ENCODE measurements around the gene ZBP1.

DNA sequence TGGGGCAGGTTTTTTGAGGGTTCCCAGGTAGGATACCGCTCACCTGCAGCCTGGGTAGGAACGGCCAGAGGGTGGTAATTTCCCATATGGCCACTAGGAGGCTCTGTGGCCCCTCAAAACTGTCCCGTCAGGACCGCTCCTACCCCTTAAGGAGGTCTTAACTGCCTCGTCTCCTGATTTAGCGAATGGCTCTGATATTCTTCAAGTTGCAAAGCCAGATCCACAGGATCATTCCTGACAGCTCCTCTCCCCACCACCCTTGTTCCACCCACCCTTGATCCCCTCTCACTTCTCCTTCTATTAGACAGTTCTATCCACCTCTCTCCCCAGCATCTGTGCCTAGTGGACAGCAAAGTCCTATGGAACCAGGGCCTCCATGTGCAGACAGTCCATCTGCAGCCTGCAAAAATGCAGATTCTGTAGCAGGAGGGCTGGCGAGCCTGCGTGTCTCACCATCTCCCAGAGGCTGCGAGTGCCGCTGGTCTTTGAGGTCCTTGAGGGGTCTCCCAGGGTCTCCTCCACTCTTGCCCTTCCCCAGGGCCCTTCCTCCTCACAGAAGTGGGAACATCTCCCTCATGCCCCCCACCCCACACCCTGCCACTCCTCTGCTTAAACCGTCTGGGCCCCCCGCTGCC, 34.3 kb upstream of the ZBP1 start:
- TF ChIP-seq, protein P1, sequence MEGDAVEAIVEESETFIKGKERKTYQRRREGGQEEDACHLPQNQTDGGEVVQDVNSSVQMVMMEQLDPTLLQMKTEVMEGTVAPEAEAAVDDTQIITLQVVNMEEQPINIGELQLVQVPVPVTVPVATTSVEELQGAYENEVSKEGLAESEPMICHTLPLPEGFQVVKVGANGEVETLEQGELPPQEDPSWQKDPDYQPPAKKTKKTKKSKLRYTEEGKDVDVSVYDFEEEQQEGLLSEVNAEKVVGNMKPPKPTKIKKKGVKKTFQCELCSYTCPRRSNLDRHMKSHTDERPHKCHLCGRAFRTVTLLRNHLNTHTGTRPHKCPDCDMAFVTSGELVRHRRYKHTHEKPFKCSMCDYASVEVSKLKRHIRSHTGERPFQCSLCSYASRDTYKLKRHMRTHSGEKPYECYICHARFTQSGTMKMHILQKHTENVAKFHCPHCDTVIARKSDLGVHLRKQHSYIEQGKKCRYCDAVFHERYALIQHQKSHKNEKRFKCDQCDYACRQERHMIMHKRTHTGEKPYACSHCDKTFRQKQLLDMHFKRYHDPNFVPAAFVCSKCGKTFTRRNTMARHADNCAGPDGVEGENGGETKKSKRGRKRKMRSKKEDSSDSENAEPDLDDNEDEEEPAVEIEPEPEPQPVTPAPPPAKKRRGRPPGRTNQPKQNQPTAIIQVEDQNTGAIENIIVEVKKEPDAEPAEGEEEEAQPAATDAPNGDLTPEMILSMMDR (IDR thresholded peaks at IDR 0.05): peak; percentile 86 to 95 (median 93)
- TF ChIP-seq POLR2A (IDR thresholded peaks at IDR 0.05) (no peak), POLR2AphosphoS5 (IDR thresholded peaks at IDR 0.05) (no peak)

All from breast epithelium (tissue), 3 donors.